HEK293 (cell line): Measurements from ENCODE around the gene TEPSIN.

ENCODE experiments used
- CTCF ChIA-PET: fragments of 350-600 bp; formaldehyde crosslinking; extraction: SDS; loops from one replicate; lab custom pipeline; 2021; ENCODE audit warnings: antibody characterized with exemption; lab: Yijun Ruan, JAX
- POLR2A ChIA-PET: fragments of 300-600 bp; formaldehyde crosslinking; extraction: SDS; loops from one replicate; lab custom pipeline; 2020; ENCODE audit warnings: antibody characterized with exemption, inconsistent platforms; lab: Yijun Ruan, JAX
- H3K27ac ChIP-seq: fragments of 200-500 bp; sonication (Bioruptor generic); 2 replicates; pipeline ENCODE4 v1.5.1; 2014; ENCODE audit warnings: low read depth, low read length, control low read depth, inconsistent platforms; ENCODE audit errors: extremely low read depth
- H3K36me3 ChIP-seq, 2 experiments: fragments of 200-500 bp in 1 of 2; sonication (Bioruptor generic) in 1 of 2; 1 replicate in 1 of 2; 2 replicates in 1 of 2; pipeline ENCODE4 v1.5.1; 2014 to 2017; ENCODE audit warnings: inconsistent platforms in 2 of 2, low read length in 2 of 2; ENCODE audit not compliant: control insufficient read depth in 2 of 2, insufficient read depth in 1 of 2
- H3K4me1 ChIP-seq: fragments of 200-500 bp; sonication (Bioruptor generic); 2 replicates; pipeline ENCODE4 v1.5.1; 2014; ENCODE audit warnings: mild to moderate bottlenecking, low read length, inconsistent platforms; ENCODE audit not compliant: control insufficient read depth, insufficient read depth
- H3K4me3 ChIP-seq: 2 replicates; pipeline ENCODE4 v1.5.1; 2011; ENCODE audit warnings: low read depth, mild to moderate bottlenecking, control low read depth, low read length, moderate library complexity
- H3K9me3 ChIP-seq: fragments of 200-500 bp; sonication (Bioruptor generic); 2 replicates; pipeline ENCODE4 v1.5.1; 2014; ENCODE audit warnings: low read depth, low read length, inconsistent platforms; ENCODE audit not compliant: control insufficient read depth, insufficient read depth
- EGR2 ChIP-seq: fragments of 450-650 bp; formaldehyde crosslinking; IDR thresholded peaks from 2 replicates; pipeline ENCODE4 v1.5.1; 2016; ENCODE audit warnings: low read depth, missing biosample characterization, missing genetic modification characterization
- GLIS1 ChIP-seq: fragments of 450-650 bp; formaldehyde crosslinking; IDR thresholded peaks from 2 replicates; pipeline ENCODE4 v1.5.1; 2016; ENCODE audit warnings: missing biosample characterization, missing genetic modification characterization
- KLF1 ChIP-seq: fragments of 450-650 bp; formaldehyde crosslinking; IDR thresholded peaks from 2 replicates; pipeline ENCODE4 v1.5.1; 2016; ENCODE audit warnings: missing biosample characterization, missing genetic modification characterization
- SP2 ChIP-seq: fragments of 450-650 bp; formaldehyde crosslinking; IDR thresholded peaks from 2 replicates; pipeline ENCODE4 v1.5.1; 2016; ENCODE audit warnings: missing biosample characterization, missing genetic modification characterization
- ZBTB7A ChIP-seq: fragments of 450-650 bp; formaldehyde crosslinking; IDR thresholded peaks from 2 replicates; pipeline ENCODE4 v1.5.1; 2016; ENCODE audit warnings: low read depth, missing biosample characterization, missing genetic modification characterization
- ZIC2 ChIP-seq: fragments of 450-650 bp; formaldehyde crosslinking; IDR thresholded peaks from 2 replicates; pipeline ENCODE4 v1.5.1; 2016; ENCODE audit warnings: missing biosample characterization, missing genetic modification characterization
- ZNF239 ChIP-seq: fragments of 450-650 bp; formaldehyde crosslinking; IDR thresholded peaks from 2 replicates; pipeline ENCODE4 v1.5.1; 2016; ENCODE audit warnings: missing biosample characterization, missing genetic modification characterization
- ZNF521 ChIP-seq: fragments of 450-650 bp; formaldehyde crosslinking; IDR thresholded peaks from 2 replicates; pipeline ENCODE4 v1.5.1; 2017; ENCODE audit warnings: missing biosample characterization, mild to moderate bottlenecking, missing genetic modification characterization
- ZNF600 ChIP-seq: fragments of 450-650 bp; formaldehyde crosslinking; IDR thresholded peaks from 2 replicates; pipeline ENCODE4 v1.5.1; 2016; ENCODE audit warnings: missing biosample characterization, missing genetic modification characterization
- TF ChIP-seq, protein P1 (sequence below): fragments of 450-650 bp; formaldehyde crosslinking; IDR thresholded peaks from 2 replicates; pipeline ENCODE4 v1.5.1; 2017; ENCODE audit warnings: missing biosample characterization, missing genetic modification characterization
- TF ChIP-seq, protein P2 (sequence below): fragments of 450-650 bp; formaldehyde crosslinking; IDR thresholded peaks from 2 replicates; pipeline ENCODE4 v1.5.1; 2016; ENCODE audit warnings: missing biosample characterization, missing genetic modification characterization
- TF ChIP-seq, protein P3 (sequence below): fragments of 450-650 bp; formaldehyde crosslinking; IDR thresholded peaks from 2 replicates; pipeline ENCODE4 v1.5.1; 2017; ENCODE audit warnings: missing biosample characterization, missing genetic modification characterization
- TF ChIP-seq, protein P4 (sequence below): fragments of 450-650 bp; formaldehyde crosslinking; IDR thresholded peaks from 2 replicates; pipeline ENCODE4 v1.5.1; 2016; ENCODE audit warnings: missing biosample characterization, missing genetic modification characterization

TEPSIN gene

DNA sequence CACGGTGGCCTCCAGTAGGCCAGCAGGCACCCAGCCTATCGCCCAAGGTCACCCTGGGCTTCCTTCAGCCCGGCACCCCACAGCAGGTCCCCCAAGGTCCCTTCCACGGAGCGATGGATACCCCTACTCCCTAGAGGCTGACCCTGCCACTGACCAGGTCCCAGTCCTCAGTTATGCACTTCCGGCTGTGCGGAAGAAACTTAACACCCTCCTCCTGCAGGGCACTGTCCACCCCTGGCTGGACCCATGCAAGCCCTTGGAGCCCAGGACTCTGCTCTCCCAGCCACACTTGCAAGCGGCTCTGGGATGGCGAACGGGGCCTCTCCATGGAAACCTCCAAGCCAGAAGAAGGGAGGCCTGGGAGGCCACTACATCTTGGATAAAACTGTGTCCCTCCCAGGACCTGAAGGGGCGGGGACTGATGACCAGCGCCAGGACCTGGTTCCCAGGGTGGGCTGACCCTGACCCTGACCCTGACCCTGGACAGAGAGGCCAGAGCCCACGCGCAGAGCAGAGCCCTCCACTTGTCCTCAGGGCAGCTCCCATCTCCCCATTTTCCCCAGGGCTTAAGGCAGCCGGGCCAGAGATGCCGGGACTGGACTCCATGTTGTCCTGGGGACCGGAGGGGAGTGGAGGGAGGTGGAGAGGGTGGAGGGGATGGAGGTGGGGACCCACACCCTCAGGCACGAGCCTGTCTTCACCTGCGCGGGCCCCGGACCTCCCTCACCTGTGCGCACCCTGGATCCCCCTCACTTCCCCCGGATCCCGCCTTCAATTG is 16.8 kb downstream of the TEPSIN start:
- H3K27ac ChIP-seq, result peak overlapping the region; percentile 78; the same call in 1 of the 2 replicates
- H3K4me3 ChIP-seq, result peak overlapping the region; percentile 86
- H3K4me1 ChIP-seq, result peaks cover 13% of the 10 kb centered on the region
- POLR2A ChIA-PET, result interaction anchor here (0.8 to 1.4 kb wide), 22 partner anchors 12 to 767 kb away, joined by 3 to 55 read pairs (median 4); partner anchors contain the start of genes ARL16, BAHCC1, CCDC137 and HGS
- TF ChIP-seq, protein P1, sequence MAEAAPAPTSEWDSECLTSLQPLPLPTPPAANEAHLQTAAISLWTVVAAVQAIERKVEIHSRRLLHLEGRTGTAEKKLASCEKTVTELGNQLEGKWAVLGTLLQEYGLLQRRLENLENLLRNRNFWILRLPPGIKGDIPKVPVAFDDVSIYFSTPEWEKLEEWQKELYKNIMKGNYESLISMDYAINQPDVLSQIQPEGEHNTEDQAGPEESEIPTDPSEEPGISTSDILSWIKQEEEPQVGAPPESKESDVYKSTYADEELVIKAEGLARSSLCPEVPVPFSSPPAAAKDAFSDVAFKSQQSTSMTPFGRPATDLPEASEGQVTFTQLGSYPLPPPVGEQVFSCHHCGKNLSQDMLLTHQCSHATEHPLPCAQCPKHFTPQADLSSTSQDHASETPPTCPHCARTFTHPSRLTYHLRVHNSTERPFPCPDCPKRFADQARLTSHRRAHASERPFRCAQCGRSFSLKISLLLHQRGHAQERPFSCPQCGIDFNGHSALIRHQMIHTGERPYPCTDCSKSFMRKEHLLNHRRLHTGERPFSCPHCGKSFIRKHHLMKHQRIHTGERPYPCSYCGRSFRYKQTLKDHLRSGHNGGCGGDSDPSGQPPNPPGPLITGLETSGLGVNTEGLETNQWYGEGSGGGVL (tag by site-specific recombination), result peak; percentile 79
- TF ChIP-seq ZBTB7A (tag by site-specific recombination) (0 out of 2 replicates have a peak, but pooled peaks have one; percentile 68), EGR2 (tag by site-specific recombination) (peak; percentile 25), ZNF600 (no peak), SP2 (tag by site-specific recombination) (peak; percentile 34; the same call in 1 of the 2 replicates), KLF1 (tag by site-specific recombination) (0 out of 2 replicates have a peak, but pooled peaks have one; percentile 8)
- TF ChIP-seq, protein P2, sequence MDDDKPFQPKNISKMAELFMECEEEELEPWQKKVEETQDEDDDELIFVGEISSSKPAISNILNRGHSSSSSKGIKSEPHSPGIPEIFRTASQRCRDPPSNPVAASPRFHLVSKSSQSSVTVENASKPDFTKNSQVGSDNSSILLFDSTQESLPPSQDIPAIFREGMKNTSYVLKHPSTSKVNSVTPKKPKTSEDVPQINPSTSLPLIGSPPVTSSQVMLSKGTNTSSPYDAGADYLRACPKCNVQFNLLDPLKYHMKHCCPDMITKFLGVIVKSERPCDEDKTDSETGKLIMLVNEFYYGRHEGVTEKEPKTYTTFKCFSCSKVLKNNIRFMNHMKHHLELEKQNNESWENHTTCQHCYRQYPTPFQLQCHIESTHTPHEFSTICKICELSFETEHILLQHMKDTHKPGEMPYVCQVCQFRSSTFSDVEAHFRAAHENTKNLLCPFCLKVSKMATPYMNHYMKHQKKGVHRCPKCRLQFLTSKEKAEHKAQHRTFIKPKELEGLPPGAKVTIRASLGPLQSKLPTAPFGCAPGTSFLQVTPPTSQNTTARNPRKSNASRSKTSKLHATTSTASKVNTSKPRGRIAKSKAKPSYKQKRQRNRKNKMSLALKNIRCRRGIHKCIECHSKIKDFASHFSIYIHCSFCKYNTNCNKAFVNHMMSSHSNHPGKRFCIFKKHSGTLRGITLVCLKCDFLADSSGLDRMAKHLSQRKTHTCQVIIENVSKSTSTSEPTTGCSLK (tag by site-specific recombination), result no peak
- TF ChIP-seq, all 188 proteins: peak for 5
- Histone ChIP-seq H3K36me3 (peaks cover 0 to 28% of the 10 kb centered on the region in 2 experiments; a peak in 2 of 3 replicates), H3K9me3 (no peaks in the 10 kb centered on the region)
- CTCF ChIA-PET, result interaction anchor here (0.6 to 1.0 kb wide), 4 partner anchors 11 to 204 kb away, joined by 3 read pairs; no protein-coding TSS in a partner anchor

DNA sequence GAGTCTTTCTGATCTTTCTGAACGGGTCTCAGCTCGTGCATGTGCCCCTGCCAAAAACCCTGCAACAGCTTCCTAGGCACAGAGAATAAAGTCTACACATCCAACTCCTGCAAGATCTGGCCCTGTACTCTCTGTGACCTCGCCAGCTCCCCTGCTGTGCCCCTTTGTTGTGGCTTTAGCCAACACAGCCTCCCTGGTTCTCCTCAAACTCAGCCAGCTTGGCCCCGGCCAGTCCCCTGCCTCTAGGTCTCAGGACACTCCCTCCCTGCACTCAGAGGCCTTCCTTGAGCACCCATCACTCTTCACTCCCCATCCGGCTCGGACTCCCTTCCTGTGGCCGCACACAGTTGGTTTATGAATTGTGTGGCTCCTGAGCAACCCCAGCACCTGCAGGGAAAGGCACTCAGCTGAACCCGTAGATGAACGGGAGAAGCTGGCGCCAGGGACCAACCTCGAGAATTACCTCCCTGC is 17.4 kb downstream of the TEPSIN start:
- H3K9me3 ChIP-seq, result no peaks in the 10 kb centered on the region
- H3K27ac ChIP-seq, result no peak overlapping the region
- CTCF ChIA-PET, result interaction anchor here (0.6 to 1.0 kb wide), 3 partner anchors 10 to 119 kb away, joined by 3 to 5 read pairs (median 3); no protein-coding TSS in a partner anchor
- POLR2A ChIA-PET, result interaction anchor here (0.6 to 1.4 kb wide), 2 partner anchors 18 to 59 kb away, joined by 3 to 4 read pairs; partner anchors contain the start of genes NDUFAF8 and TEPSIN
- H3K4me3 ChIP-seq, result peak overlapping the region; percentile 86
- H3K36me3 ChIP-seq, result peaks cover 0 to 34% of the 10 kb centered on the region in 2 experiments; a peak in 2 of 3 replicates
- H3K4me1 ChIP-seq, result peaks cover 13% of the 10 kb centered on the region
- TF ChIP-seq, protein P3, sequence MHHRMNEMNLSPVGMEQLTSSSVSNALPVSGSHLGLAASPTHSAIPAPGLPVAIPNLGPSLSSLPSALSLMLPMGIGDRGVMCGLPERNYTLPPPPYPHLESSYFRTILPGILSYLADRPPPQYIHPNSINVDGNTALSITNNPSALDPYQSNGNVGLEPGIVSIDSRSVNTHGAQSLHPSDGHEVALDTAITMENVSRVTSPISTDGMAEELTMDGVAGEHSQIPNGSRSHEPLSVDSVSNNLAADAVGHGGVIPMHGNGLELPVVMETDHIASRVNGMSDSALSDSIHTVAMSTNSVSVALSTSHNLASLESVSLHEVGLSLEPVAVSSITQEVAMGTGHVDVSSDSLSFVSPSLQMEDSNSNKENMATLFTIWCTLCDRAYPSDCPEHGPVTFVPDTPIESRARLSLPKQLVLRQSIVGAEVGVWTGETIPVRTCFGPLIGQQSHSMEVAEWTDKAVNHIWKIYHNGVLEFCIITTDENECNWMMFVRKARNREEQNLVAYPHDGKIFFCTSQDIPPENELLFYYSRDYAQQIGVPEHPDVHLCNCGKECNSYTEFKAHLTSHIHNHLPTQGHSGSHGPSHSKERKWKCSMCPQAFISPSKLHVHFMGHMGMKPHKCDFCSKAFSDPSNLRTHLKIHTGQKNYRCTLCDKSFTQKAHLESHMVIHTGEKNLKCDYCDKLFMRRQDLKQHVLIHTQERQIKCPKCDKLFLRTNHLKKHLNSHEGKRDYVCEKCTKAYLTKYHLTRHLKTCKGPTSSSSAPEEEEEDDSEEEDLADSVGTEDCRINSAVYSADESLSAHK, result no peak
- TF ChIP-seq ZIC2 (tag by site-specific recombination) (0 out of 2 replicates have a peak, but pooled peaks have one; percentile 18), ZNF239 (tag by site-specific recombination) (no peak), ZNF600 (peak; percentile 91), ZNF521 (tag by site-specific recombination) (no peak), GLIS1 (tag by site-specific recombination) (peak; percentile 47)
- TF ChIP-seq, protein P4, sequence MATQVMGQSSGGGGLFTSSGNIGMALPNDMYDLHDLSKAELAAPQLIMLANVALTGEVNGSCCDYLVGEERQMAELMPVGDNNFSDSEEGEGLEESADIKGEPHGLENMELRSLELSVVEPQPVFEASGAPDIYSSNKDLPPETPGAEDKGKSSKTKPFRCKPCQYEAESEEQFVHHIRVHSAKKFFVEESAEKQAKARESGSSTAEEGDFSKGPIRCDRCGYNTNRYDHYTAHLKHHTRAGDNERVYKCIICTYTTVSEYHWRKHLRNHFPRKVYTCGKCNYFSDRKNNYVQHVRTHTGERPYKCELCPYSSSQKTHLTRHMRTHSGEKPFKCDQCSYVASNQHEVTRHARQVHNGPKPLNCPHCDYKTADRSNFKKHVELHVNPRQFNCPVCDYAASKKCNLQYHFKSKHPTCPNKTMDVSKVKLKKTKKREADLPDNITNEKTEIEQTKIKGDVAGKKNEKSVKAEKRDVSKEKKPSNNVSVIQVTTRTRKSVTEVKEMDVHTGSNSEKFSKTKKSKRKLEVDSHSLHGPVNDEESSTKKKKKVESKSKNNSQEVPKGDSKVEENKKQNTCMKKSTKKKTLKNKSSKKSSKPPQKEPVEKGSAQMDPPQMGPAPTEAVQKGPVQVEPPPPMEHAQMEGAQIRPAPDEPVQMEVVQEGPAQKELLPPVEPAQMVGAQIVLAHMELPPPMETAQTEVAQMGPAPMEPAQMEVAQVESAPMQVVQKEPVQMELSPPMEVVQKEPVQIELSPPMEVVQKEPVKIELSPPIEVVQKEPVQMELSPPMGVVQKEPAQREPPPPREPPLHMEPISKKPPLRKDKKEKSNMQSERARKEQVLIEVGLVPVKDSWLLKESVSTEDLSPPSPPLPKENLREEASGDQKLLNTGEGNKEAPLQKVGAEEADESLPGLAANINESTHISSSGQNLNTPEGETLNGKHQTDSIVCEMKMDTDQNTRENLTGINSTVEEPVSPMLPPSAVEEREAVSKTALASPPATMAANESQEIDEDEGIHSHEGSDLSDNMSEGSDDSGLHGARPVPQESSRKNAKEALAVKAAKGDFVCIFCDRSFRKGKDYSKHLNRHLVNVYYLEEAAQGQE (tag by site-specific recombination), result no peak
